Ovary (tissue), 9 donors: Measurements from ENCODE around the gene EXOSC9. TPM values are rescaled to one million over a fixed set of nuclear protein-coding genes. Genes with fewer than 3 reads are reported as not detected.

Experiments
- DNase-seq, 5 donors: peaks; one replicate each; pipeline ENCODE4 v3.0.0-alpha.2; 2019 to 2020
- H3K27ac ChIP-seq, 2 donors: fragments of 200-600 bp; one replicate each; pipeline versions ENCODE4 v1.5.1 to v1.8.0; 2019 to 2022
- H3K27me3 ChIP-seq: fragments of 200-600 bp; one replicate; pipeline ENCODE4 v1.8.0; 2022
- H3K36me3 ChIP-seq: fragments of 200-600 bp; sonication (generic); one replicate; pipeline ENCODE4 v1.5.1; 2019
- H3K4me1 ChIP-seq: one replicate; pipeline ENCODE4 v1.8.1; 2013; ENCODE audit warnings: mild to moderate bottlenecking, moderate library complexity; ENCODE audit not compliant: insufficient read depth
- H3K4me3 ChIP-seq: fragments of 200-600 bp; sonication (generic); one replicate; pipeline ENCODE4 v1.5.1; 2017
- H3K9me3 ChIP-seq, 2 donors: fragments of 200-600 bp in 1 of 2; sonication (generic) in 1 of 2; one replicate each; pipeline versions ENCODE4 v1.5.1 to v1.8.1; 2013 to 2019; ENCODE audit warnings: mild to moderate bottlenecking in 1 of 2, moderate library complexity in 1 of 2
- CTCF ChIP-seq, 3 donors: fragments of 450-650 bp in 2 of 3; fragments of 200-600 bp in 1 of 3; IDR thresholded peaks; one replicate each; pipeline versions ENCODE4 v1.5.1 to v1.8.0; 2016 to 2022; ENCODE audit warnings: antibody characterized with exemption in 3 of 3, mild to moderate bottlenecking in 1 of 3
- EP300 ChIP-seq: sonication (generic); formaldehyde crosslinking; IDR thresholded peaks from one replicate; pipeline ENCODE4 v1.6.1; 2017; ENCODE audit warnings: antibody characterized with exemption
- POLR2A ChIP-seq: fragments of 450-650 bp; IDR thresholded peaks from one replicate; pipeline ENCODE4 v1.6.1; 2017; ENCODE audit warnings: antibody characterized with exemption, mild to moderate bottlenecking, moderate library complexity
- WGBS, 3 donors: extraction: QIAGEN DNeasy Blood & Tissue Kit in 1 of 3; methylation state at CpG; one replicate each; pipeline versions ENCODE4 v1.1.5 to v1.1.7; 2013 to 2017; 5-methylcytosine and 5-hydroxymethylcytosine counted together
- intact Hi-C, 4 donors: fragments of 100-400 bp; cut with DNase I; formaldehyde crosslinking; loops; one replicate each; pipeline versions ENCODE4 v1.11.0 to v1.15.1; 2022 to 2023
- polyA plus RNA-seq, 2 donors: library from polyadenylated mRNA; stranded (reverse); fragments of 200-250 nt in 1 of 2; fragments of 350-450 nt in 1 of 2; fragmentation: Illumina TruSeq in 1 of 2; extraction: RNeasy Lipid Tissue Mini Kit (QIAGEN cat#74804) in 1 of 2; gene quantifications; one replicate each; pipeline ENCODE4 v1.2.3, GENCODE V29; 2013 to 2014
- total RNA-seq, 7 donors: library from RNA; depleted of rRNA in 2 of 7; stranded (reverse); fragments of >200 nt in 2 of 7; fragmentation: NEBNext Ultra II Directional in 3 of 7; extraction: Animal tissue kit (Norgen Biotek cat#: 25700) in 3 of 7; gene quantifications; one replicate each; pipeline versions ENCODE4 v1.1.0 to v1.2.4, GENCODE V29; 2016 to 2023
- donor health status: DM: no; HTN: no; CAD: no; lungs with moderate emphysema.
- donor health status: DM: no; HTN: no; CAD: no.
- donor health status: Bipolar disorder and iron deficiency.
- donor health status: DM: yes; HTN: yes; CAD: no.
- donor health status: DM: no; HTN: no; CAD: no.
- donor health status: DM: yes; HTN: yes; CAD: no.

EXOSC9 gene
- total and polyA plus RNA-seq, 9 donors: 13.2 to 21.8 (median 17.9) TPM

GRCh38 chr4:121769341-121769740 is 31.8 kb upstream of the EXOSC9 start:
- no peak for DNase-seq
- Histone ChIP-seq H3K27me3 (no peaks in the 10 kb centered on the region), H3K9me3 (no peaks in the 10 kb centered on the region), H3K4me1 (peaks cover 2% of the 10 kb centered on the region), H3K36me3 (no peaks in the 10 kb centered on the region), H3K4me3 (no peak overlapping the region), H3K27ac (no peak overlapping the region)
- intact Hi-C loops: no loop called here
- WGBS, 3 donors: 94 to 98% (median 95%) methylated on average over 2 of the region's 2 CpGs
- no peak for TF ChIP-seq CTCF (IDR thresholded peaks at IDR 0.05)
- TF ChIP-seq POLR2A: no peak

GRCh38 chr4:121771869-121772268 is 29.3 kb upstream of the EXOSC9 start:
- no peak for DNase-seq
- Histone ChIP-seq H3K9me3 (no peaks in the 10 kb centered on the region), H3K27me3 (no peaks in the 10 kb centered on the region), H3K36me3 (no peaks in the 10 kb centered on the region), H3K4me1 (no peaks in the 10 kb centered on the region), H3K4me3 (no peak overlapping the region), H3K27ac (no peak overlapping the region)
- 90 to 96% (median 92%) methylated on average over 1 of the region's 1 CpG for WGBS, 3 donors
- TF ChIP-seq POLR2A: no peak
- no peak for TF ChIP-seq CTCF (IDR thresholded peaks at IDR 0.05)
- TF ChIP-seq EP300: no peak
- intact Hi-C loops: no loop called here

GRCh38 chr4:121773883-121774282 is 27.2 kb upstream of the EXOSC9 start:
- no peak for TF ChIP-seq POLR2A
- no peak for TF ChIP-seq EP300
- no peak for TF ChIP-seq CTCF (IDR thresholded peaks at IDR 0.05)
- no peak for DNase-seq
- WGBS, 3 donors: 83 to 93% (median 92%) methylated on average over 1 of the region's 1 CpG
- no peak overlapping the region for H3K4me3 ChIP-seq
- intact Hi-C loops: no loop called here
- no peak overlapping the region for H3K27ac ChIP-seq
- H3K4me1 ChIP-seq: no peaks in the 10 kb centered on the region
- no peaks in the 10 kb centered on the region for H3K9me3 ChIP-seq
- H3K27me3 ChIP-seq: no peaks in the 10 kb centered on the region
- no peaks in the 10 kb centered on the region for H3K36me3 ChIP-seq

GRCh38 chr4:121776610-121777401 is 24.3 kb upstream of the EXOSC9 start:
- no peak for DNase-seq
- no peaks in the 10 kb centered on the region for H3K27me3 ChIP-seq
- TF ChIP-seq CTCF (IDR thresholded peaks at IDR 0.05): no peak
- TF ChIP-seq EP300: no peak
- TF ChIP-seq POLR2A: no peak
- WGBS, 3 donors: 83 to 86% (median 86%) methylated on average over 6 of the region's 6 CpGs
- H3K4me3 ChIP-seq: no peak overlapping the region
- no peaks in the 10 kb centered on the region for H3K4me1 ChIP-seq
- intact Hi-C loops: no loop called here
- H3K9me3 ChIP-seq: no peaks in the 10 kb centered on the region
- H3K36me3 ChIP-seq: no peaks in the 10 kb centered on the region
- no peak overlapping the region for H3K27ac ChIP-seq
